GM12864 (cell line): ENCODE measurements around the gene APLNR.

Experiments
- DNase-seq: peaks from one replicate; pipeline ENCODE4 v3.0.0-alpha.2; 2011; ENCODE audit warnings: low read depth
- H3K4me3 ChIP-seq: 2 replicates; pipeline ENCODE4 v1.5.1; 2011; ENCODE audit warnings: mild to moderate bottlenecking, low read depth, low read length, control low read depth
- TF ChIP-seq, protein P1 (sequence below): IDR thresholded peaks from 2 replicates; pipeline ENCODE4 v1.5.1; 2011; ENCODE audit warnings: low read depth, mild to moderate bottlenecking, moderate library complexity, low read length, control low read depth, inconsistent platforms; ENCODE audit errors: missing control alignments

The APLNR gene

DNA sequence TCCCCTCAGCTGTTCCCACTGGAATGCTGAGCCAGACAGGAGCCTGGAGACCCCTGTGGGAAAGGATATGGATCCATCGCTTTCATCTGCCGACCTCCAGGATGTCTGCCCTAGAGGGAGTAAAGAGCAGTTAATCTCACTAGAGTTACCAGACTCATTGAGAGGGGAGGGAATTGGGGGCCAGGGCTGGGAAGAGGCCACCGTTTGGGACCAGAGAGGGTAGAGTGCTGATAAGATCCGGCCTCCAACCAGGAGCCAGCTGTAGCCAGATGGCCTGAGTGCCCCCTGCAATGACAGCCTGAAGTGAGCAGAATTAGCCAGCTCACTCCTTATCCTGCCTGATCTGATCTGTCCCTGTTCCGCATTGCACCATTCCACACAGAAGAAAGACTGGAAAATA, 3.7 kb upstream of the APLNR start:
- H3K4me3 ChIP-seq: no peak overlapping the region
- DNase-seq: no peak
- TF ChIP-seq, protein P1, sequence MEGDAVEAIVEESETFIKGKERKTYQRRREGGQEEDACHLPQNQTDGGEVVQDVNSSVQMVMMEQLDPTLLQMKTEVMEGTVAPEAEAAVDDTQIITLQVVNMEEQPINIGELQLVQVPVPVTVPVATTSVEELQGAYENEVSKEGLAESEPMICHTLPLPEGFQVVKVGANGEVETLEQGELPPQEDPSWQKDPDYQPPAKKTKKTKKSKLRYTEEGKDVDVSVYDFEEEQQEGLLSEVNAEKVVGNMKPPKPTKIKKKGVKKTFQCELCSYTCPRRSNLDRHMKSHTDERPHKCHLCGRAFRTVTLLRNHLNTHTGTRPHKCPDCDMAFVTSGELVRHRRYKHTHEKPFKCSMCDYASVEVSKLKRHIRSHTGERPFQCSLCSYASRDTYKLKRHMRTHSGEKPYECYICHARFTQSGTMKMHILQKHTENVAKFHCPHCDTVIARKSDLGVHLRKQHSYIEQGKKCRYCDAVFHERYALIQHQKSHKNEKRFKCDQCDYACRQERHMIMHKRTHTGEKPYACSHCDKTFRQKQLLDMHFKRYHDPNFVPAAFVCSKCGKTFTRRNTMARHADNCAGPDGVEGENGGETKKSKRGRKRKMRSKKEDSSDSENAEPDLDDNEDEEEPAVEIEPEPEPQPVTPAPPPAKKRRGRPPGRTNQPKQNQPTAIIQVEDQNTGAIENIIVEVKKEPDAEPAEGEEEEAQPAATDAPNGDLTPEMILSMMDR: no peak

DNA sequence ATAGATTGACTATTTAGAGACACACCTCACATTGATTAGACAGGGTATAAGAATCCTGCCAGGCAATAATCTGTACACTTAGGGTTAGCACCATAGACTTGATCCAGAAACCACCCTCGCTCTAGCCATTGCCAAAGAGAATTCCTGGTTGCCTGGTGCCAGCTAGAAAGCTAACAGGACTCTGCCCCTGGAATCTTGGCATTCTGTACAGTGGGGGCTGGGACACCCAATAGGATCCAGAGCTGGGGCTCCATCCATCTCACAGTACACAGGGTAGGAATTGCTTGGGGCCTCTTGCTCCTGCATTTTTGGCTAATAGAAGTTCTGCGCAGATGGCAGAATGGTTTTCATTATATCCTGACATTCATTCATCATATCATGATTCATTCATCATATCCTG, 3.0 kb upstream of the APLNR start:
- DNase-seq: no peak
- no peak overlapping the region for H3K4me3 ChIP-seq
- TF ChIP-seq, protein P1: no peak

DNA sequence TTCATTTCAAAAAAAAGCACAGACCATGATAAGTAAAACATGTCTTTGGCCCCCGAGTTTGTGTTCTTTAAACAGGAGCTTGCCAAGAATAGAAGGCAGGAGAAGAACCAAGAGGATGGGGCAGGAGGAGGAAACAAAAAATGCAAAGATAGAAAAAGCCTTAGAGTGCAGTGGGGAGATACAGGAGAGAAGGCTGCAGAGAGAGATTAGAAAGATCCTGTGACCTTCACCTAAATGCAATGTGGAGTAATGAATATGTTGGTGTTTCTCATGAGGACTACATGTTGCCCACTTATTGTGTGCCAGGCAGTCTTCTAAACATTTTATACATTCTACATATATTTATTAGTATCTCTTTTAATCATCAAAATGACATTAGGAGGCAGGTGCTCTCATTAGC, 2.3 kb upstream of the APLNR start:
- no peak for DNase-seq
- TF ChIP-seq, protein P1: no peak
- H3K4me3 ChIP-seq: no peak overlapping the region

DNA sequence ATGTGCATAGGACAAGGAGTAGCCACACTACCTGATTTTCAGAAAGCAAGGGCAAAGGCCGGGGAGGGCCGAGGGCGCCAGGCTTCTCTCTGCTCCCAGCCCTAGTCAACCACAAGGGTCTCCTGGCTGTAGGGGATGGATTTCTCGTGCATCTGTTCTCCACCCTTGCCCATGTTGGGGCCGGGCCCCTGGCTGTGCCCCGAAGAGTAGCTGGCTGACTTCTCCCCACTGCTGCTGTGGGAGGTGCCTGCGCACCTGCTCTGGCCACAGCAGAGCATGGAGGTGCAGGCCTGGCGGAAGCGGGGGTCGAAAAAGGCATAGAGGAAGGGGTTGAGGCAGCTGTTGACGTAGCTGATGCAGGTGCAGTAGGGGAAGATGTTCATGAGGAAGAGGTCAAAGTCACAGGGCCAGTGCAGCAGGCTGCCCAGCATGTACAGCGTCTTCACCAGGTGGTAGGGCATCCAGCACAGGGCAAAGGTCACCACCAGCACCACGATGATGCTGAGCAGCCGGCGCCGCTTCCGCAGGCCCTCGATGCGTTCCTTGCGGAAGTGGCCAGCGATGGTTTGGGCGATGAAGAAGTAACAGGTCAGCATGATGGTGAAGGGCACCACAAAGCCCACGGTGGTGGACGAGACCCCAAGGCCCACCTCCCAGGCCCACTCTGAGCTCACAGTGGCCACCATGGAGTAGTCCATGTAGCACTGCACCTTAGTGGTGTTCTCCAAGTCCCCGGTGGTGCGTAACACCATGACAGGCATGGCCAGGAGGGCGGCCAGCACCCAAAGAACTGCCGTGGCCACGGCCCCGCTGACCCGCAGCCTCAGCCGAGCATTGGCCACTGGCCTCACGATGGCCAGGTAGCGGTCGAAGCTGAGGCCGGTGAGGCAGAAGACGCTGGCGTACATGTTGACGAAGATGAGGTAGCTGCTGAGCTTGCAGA, 1.0 kb downstream of the APLNR start:
- TF ChIP-seq, protein P1: no peak
- no peak overlapping the region for H3K4me3 ChIP-seq
- DNase-seq: no peak

DNA sequence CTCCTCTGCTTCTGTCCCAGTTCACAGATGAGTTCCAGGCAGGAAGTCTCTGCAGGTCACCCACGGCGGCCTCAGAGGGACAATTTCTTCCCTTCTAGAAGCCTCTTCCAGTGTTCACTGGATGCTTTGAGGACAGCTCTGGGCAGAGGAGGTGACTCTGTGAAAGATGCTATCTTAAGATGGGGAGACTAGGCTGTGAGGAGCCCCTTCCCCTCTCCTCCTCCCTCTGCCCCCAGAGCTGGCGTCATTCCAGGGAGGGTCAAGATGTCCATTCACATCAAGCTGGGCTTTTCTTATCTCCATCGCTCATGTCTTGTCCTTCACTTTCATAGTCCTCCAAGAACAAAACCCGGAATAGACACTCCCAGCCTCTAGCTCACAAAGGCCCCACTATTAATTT, 3.3 kb downstream of the APLNR start:
- DNase-seq: no peak

DNA sequence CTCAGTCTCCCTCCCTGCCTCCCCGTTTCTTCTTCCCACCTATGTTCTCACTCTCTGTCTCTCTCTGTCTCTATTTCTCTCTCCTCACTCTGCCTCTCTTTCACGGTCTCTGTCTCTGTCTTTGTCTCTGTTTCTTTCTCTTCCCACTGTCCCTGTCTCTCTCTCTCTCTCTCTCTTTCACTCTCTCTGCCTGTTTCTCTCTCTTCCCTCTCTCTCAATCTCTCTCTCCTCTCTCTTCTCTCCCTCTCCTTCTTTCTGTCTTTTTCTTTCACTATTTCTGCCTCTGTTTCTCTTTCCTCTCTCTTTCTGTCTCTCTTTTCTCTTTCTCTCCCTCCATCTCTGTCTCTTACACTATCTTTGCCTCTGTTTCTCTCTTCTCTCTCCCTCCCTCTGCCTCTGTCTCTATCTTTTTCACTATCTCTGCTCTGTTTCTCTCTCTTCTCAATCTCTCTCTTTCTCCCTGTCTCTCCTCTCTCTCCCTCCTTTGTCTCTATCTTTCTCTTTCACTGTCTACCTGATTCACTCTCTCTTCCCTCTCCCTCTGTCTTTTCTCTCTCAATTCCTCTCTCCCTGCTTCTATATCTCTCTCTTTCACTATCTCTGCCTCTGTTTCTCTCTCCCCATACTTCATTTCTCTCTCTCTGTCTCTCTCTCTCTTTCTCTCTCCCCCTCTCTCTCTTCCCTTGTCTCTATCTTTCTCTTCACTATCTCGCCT, 5.4 kb downstream of the APLNR start:
- no peak for DNase-seq
- H3K4me3 ChIP-seq: no peak overlapping the region
- TF ChIP-seq, protein P1: no peak

More for the DNA sequence above, 3.3 kb downstream of the APLNR start:
- TF ChIP-seq, protein P1: no peak
- H3K4me3 ChIP-seq: no peak overlapping the region
